Kidney (tissue), 14 donors: ENCODE results near the gene LSMEM2. TPM values are rescaled to one million over a fixed set of nuclear protein-coding genes. Genes with fewer than 3 reads are reported as not detected.
"Not testable (repeated sequence)": the region's sequence is repeated elsewhere in the genome, so short reads cannot be mapped to it uniquely, and the experiment has no call there.

Source experiments
- DNase-seq, 5 donors: peaks; one replicate each; pipeline ENCODE4 v3.0.0-alpha.2; 2013 to 2020
- FAIRE-seq: peaks from 2 replicates; lab custom pipeline; 2012; peaks lifted over from hg19 to GRCh38; lab: Jason Lieb, UNC
- H3K27ac ChIP-seq, 2 donors: one replicate each; pipeline ENCODE4 v1.7.0; 2013; ENCODE audit warnings: low read depth in 2 of 2, low read length in 2 of 2, inconsistent platforms in 1 of 2
- H3K27me3 ChIP-seq: one replicate; pipeline ENCODE4 v1.7.1; 2013; ENCODE audit warnings: low read length, inconsistent platforms; ENCODE audit not compliant: control insufficient read depth, insufficient read depth
- H3K36me3 ChIP-seq, 3 donors: one replicate each; pipeline versions ENCODE4 v1.7.0 to v1.7.1; 2013; ENCODE audit warnings: low read length in 3 of 3, control low read depth in 1 of 3, inconsistent platforms in 1 of 3; ENCODE audit not compliant: insufficient read depth in 3 of 3, control insufficient read depth in 2 of 3
- H3K4me1 ChIP-seq, 3 donors: one replicate each; pipeline versions ENCODE4 v1.7.0 to v1.7.1; 2013; ENCODE audit warnings: low read length in 3 of 3, inconsistent platforms in 1 of 3, low read depth in 1 of 3; ENCODE audit not compliant: control insufficient read depth in 2 of 3, insufficient read depth in 2 of 3
- H3K4me3 ChIP-seq, 3 donors: one replicate each; pipeline versions ENCODE4 v1.7.0 to v1.8.1; 2013; ENCODE audit warnings: low read length in 3 of 3, control low read depth in 1 of 3, inconsistent platforms in 1 of 3
- H3K9ac ChIP-seq, 3 donors: one replicate each; pipeline versions ENCODE4 v1.7.0 to v1.7.1; 2013; ENCODE audit warnings: low read length in 3 of 3, control low read depth in 1 of 3, inconsistent platforms in 1 of 3
- H3K9me3 ChIP-seq, 3 donors: one replicate each; pipeline versions ENCODE4 v1.7.0 to v1.7.1; 2013; ENCODE audit warnings: low read length in 3 of 3, control low read depth in 1 of 3, inconsistent platforms in 1 of 3; ENCODE audit not compliant: control insufficient read depth in 2 of 3, insufficient read depth in 1 of 3
- intact Hi-C: fragments of 100-400 bp; cut with DNase I; formaldehyde crosslinking; loops from one replicate; pipeline ENCODE4 v1.11.1; 2022
- polyA plus RNA-seq: library from polyadenylated mRNA; stranded (reverse); fragments of 350-450 nt; fragmentation: Illumina TruSeq; extraction: RNeasy Lipid Tissue Mini Kit (QIAGEN cat#74804); gene quantifications from one replicate; pipeline ENCODE4 v1.2.3, GENCODE V29; 2014; ENCODE audit warnings: low read depth, low replicate concordance; ENCODE audit not compliant: insufficient read depth
- total RNA-seq: library from RNA; stranded (reverse); fragmentation: NEBNext Ultra II Directional; extraction: Animal tissue kit (Norgen Biotek cat#: 25700); gene quantifications from one replicate; pipeline ENCODE4 v1.2.1, GENCODE V29; 2021
- TF ChIP-seq, protein P1 (sequence below): IDR thresholded peaks from 3 replicates; pipeline ENCODE4 v1.5.1; 2012; ENCODE audit warnings: mild to moderate bottlenecking, moderate library complexity, borderline replicate concordance; ENCODE audit not compliant: insufficient read depth; ENCODE audit errors: extremely low read depth
- donor health status: control.
- donor health status: control.
- donor health status: control.
- donor health status: control.
- donor health status: control.
- donor health status: DM: yes; HTN: yes; CAD: no.
- donor health status: Normal renal cell carcinoma (clear cell type).

The LSMEM2 gene
- total and polyA plus RNA-seq, 2 donors from 2014 or later, result 0.22 to 0.62 TPM

- DNase-seq (peak in 2 of 5 donors; percentile 55 to 89), FAIRE-seq (no peak)
- Histone ChIP-seq H3K27ac (peak overlapping the region; percentile 66 to 83), H3K27me3 (no peaks in the 10 kb centered on the region), H3K9me3 (no peaks in the 10 kb centered on the region), H3K9ac (peak overlapping the region in 1 of 3 donors; percentile 36), H3K36me3 (peaks cover 2 to 3% (median 2%) of the 10 kb centered on the region in 3 donors), H3K4me1 (peaks cover 0 to 85% (median 45%) of the 10 kb centered on the region in 3 donors), H3K4me3 (no peak overlapping the region)
- intact Hi-C loops, result no loop called here
- TF ChIP-seq, protein P1, sequence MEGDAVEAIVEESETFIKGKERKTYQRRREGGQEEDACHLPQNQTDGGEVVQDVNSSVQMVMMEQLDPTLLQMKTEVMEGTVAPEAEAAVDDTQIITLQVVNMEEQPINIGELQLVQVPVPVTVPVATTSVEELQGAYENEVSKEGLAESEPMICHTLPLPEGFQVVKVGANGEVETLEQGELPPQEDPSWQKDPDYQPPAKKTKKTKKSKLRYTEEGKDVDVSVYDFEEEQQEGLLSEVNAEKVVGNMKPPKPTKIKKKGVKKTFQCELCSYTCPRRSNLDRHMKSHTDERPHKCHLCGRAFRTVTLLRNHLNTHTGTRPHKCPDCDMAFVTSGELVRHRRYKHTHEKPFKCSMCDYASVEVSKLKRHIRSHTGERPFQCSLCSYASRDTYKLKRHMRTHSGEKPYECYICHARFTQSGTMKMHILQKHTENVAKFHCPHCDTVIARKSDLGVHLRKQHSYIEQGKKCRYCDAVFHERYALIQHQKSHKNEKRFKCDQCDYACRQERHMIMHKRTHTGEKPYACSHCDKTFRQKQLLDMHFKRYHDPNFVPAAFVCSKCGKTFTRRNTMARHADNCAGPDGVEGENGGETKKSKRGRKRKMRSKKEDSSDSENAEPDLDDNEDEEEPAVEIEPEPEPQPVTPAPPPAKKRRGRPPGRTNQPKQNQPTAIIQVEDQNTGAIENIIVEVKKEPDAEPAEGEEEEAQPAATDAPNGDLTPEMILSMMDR, result peak; percentile 1
These were observed 35.9 kb upstream of the LSMEM2 start for GRCh38 chr3:50242851-50243542.

GRCh38 chr3:50243543-50243895 is 35.4 kb upstream of the LSMEM2 start:
- Histone ChIP-seq H3K4me3 (no peak overlapping the region), H3K27ac (peak overlapping the region; percentile 66 to 83), H3K36me3 (peaks cover 2 to 3% (median 2%) of the 10 kb centered on the region in 3 donors), H3K4me1 (peaks cover 0 to 84% (median 41%) of the 10 kb centered on the region in 3 donors), H3K9ac (peak overlapping the region in 1 of 3 donors; percentile 36), H3K27me3 (no peaks in the 10 kb centered on the region), H3K9me3 (no peaks in the 10 kb centered on the region)
- TF ChIP-seq, protein P1, result no peak
- FAIRE-seq (no peak), DNase-seq (no peak)
- intact Hi-C loops, result no loop called here

- H3K27me3 ChIP-seq, H3K36me3 ChIP-seq, H3K4me3 ChIP-seq, H3K9ac ChIP-seq, H3K9me3 ChIP-seq, intact Hi-C loops, DNase-seq, FAIRE-seq: not testable (repeated sequence)
- H3K27ac ChIP-seq, result peak overlapping the region in 1 of 2 donors; percentile 41
- peaks cover 0 to 84% (median 28%) of the 10 kb centered on the region in 3 donors for H3K4me1 ChIP-seq
These were observed 34.1 kb upstream of the LSMEM2 start for GRCh38 chr3:50244813-50245212.

DNA sequence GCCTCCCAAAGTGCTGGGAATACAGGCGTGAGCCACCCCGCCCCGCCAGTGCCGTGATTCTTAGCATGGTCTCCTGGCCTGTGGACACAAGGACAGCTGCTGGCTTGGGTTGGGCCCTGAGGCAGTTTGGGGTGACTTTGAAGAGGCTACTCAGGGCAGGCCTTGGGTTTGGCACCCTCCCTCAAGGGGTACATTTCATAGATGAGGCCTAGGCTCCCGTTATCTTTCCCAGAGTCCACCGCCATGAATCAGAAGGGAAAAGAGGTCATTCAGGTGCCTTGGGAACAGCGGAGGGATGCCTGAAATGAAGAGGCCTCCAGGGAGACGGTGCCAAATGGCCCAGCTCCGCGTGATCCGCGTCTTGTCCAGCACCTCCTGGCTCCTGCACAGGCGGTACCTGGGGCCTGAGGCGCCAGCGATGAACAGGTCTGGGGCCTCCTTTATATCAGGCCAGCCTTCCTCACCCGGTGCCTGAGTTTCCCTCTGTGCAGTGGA is 33.6 kb upstream of the LSMEM2 start:
- peak overlapping the region in 1 of 3 donors; percentile 46 for H3K4me3 ChIP-seq
- peak overlapping the region; percentile 78 to 88 for H3K27ac ChIP-seq
- TF ChIP-seq, protein P1, result no peak
- DNase-seq, result peak in 2 of 5 donors; percentile 7 to 66
- H3K9me3 ChIP-seq, result no peaks in the 10 kb centered on the region
- no peak for FAIRE-seq
- peaks cover 2 to 4% (median 3%) of the 10 kb centered on the region in 3 donors for H3K36me3 ChIP-seq
- no peaks in the 10 kb centered on the region for H3K27me3 ChIP-seq
- peak overlapping the region in 2 of 3 donors; percentile 42 to 59 for H3K9ac ChIP-seq
- peaks cover 0 to 84% (median 29%) of the 10 kb centered on the region in 3 donors for H3K4me1 ChIP-seq
- intact Hi-C loops, result no loop called here
